HFF-Myc (cell line): ENCODE results near the gene ZNF346.

Experiments used
- DNase-seq: peaks from one replicate; pipeline ENCODE4 v3.0.0-alpha.2; 2011; ENCODE audit warnings: low read depth; ENCODE audit errors: extremely low read depth
- H3K4me3 ChIP-seq: replicated peaks from 2 replicates; pipeline ENCODE4 v1.5.1; 2011; ENCODE audit warnings: low read depth, mild to moderate bottlenecking, control low read depth, low read length
- TF ChIP-seq, protein P1 (sequence below): IDR thresholded peaks from 2 replicates; pipeline ENCODE4 v1.5.1; 2012; ENCODE audit warnings: mild to moderate bottlenecking, low read depth, low read length, control low read depth; ENCODE audit errors: missing control alignments

The ZNF346 gene

GRCh38 chr5:177066224-177066623, 43.7 kb downstream of the ZNF346 start:
- TF ChIP-seq, protein P1, sequence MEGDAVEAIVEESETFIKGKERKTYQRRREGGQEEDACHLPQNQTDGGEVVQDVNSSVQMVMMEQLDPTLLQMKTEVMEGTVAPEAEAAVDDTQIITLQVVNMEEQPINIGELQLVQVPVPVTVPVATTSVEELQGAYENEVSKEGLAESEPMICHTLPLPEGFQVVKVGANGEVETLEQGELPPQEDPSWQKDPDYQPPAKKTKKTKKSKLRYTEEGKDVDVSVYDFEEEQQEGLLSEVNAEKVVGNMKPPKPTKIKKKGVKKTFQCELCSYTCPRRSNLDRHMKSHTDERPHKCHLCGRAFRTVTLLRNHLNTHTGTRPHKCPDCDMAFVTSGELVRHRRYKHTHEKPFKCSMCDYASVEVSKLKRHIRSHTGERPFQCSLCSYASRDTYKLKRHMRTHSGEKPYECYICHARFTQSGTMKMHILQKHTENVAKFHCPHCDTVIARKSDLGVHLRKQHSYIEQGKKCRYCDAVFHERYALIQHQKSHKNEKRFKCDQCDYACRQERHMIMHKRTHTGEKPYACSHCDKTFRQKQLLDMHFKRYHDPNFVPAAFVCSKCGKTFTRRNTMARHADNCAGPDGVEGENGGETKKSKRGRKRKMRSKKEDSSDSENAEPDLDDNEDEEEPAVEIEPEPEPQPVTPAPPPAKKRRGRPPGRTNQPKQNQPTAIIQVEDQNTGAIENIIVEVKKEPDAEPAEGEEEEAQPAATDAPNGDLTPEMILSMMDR = no peak
- no peak overlapping the region for H3K4me3 ChIP-seq
- DNase-seq = no peak

- DNase-seq = no peak
- H3K4me3 ChIP-seq = no peak overlapping the region
- TF ChIP-seq, protein P1 = no peak
Measured at GRCh38 chr5:177067503-177067902, 45.0 kb downstream of the ZNF346 start.

GRCh38 chr5:177070536-177071191, 48.2 kb downstream of the ZNF346 start:
- H3K4me3 ChIP-seq = no peak overlapping the region
- DNase-seq = no peak
- TF ChIP-seq, protein P1 = no peak

DNA sequence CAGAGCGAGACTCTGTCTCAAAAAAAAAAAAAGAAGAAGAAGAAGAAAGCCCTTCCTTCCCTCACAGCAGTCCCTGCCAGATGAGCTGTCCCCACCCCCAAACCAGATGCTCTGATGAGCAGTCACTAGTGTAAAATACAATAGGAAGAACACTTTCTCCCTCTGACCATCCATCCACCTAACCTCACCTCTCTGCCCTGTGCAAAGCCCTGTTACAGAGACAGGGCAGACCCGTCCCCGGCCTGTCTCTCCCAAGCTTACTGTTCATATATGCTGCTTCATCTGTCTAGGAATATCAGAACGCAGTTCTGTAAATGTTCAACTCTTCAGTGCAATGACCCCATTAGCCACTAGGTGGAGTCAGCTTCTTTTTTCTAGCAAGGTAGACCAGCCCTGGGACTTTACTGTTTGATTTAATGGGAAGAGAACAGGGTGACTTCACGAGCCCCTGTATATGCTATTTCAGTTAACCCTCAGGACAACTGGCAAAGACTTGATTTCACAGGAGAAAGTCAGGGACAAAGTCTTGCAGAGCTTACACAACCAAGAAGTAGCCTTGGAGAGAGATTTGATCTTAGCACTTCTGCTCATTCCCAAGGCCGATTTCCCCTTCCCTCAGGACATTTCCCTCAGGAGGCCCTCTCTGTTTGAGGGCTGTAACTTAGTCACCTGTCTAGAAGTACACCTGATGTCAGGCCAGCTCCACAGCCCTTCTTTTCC, 49.3 kb downstream of the ZNF346 start:
- peak; percentile 85 for DNase-seq
- no peak overlapping the region for H3K4me3 ChIP-seq
- TF ChIP-seq, protein P1 = peak; percentile 88

DNA sequence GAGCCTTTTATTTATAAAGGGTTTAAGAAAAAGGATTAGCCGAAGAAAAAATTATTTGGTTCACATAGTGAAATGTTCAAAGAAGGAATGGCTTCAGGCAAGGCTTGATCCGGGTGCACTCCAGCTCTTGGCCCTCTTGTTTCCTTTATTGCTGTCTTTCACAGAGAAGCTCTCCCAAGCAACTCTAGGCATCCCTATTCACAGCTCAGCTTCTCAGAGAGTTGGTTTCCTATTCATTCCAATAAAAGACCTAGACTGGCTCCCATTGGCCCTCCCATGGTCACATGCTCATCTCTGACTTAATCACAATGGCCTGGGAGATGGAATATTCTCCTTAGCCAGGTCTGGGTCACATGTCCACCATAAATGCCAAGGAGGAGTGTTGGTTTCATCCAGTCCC, 54.8 kb downstream of the ZNF346 start:
- TF ChIP-seq, protein P1 = no peak
- DNase-seq = no peak
- H3K4me3 ChIP-seq = no peak overlapping the region

- TF ChIP-seq, protein P1 = no peak
- no peak overlapping the region for H3K4me3 ChIP-seq
- DNase-seq = no peak
Measured at GRCh38 chr5:177079606-177080005, 57.1 kb downstream of the ZNF346 start.

- TF ChIP-seq, protein P1 = no peak
- DNase-seq = no peak
- H3K4me3 ChIP-seq = no peak overlapping the region
Measured at GRCh38 chr5:177080265-177080664, 57.8 kb downstream of the ZNF346 start.
